Cortex of kidney (tissue), 1 donor: ENCODE data around the gene PAFAH2.

Source experiments
- DNase-seq: peaks from one replicate; lab custom pipeline; 2025; lab: John Stamatoyannopoulos, UW

PAFAH2 gene

GRCh38 chr1:26031196-26031595, 33.3 kb upstream of the PAFAH2 start:
- DNase-seq = no peak

- no peak for DNase-seq
Measured at GRCh38 chr1:26029864-26030481, 32.1 kb upstream of the PAFAH2 start.

- DNase-seq = no peak
Measured at GRCh38 chr1:26029054-26029863, 31.4 kb upstream of the PAFAH2 start.

GRCh38 chr1:26028490-26028980, 30.7 kb upstream of the PAFAH2 start:
- no peak for DNase-seq

GRCh38 chr1:26027716-26028489, 30.0 kb upstream of the PAFAH2 start:
- DNase-seq = no peak

GRCh38 chr1:26025517-26025916, 27.7 kb upstream of the PAFAH2 start:
- DNase-seq = no peak

GRCh38 chr1:26025060-26025459, 27.2 kb upstream of the PAFAH2 start:
- DNase-seq = no peak

GRCh38 chr1:26023826-26024225, 26.0 kb upstream of the PAFAH2 start:
- DNase-seq = no peak

GRCh38 chr1:26023009-26023408, 25.1 kb upstream of the PAFAH2 start:
- DNase-seq = no peak

GRCh38 chr1:26022404-26022779, 24.5 kb upstream of the PAFAH2 start:
- no peak for DNase-seq

GRCh38 chr1:26021647-26022403, 24.0 kb upstream of the PAFAH2 start, which contains the start of gene EXTL1:
TSS of gene EXTL1 (plus strand) at chr1:26021775. CDS start at chr1:26022647, 872 bp downstream.
- DNase-seq = no peak

GRCh38 chr1:26020941-26021646, 23.2 kb upstream of the PAFAH2 start:
- no peak for DNase-seq

GRCh38 chr1:26020330-26020768, 22.5 kb upstream of the PAFAH2 start:
- no peak for DNase-seq

GRCh38 chr1:26019641-26020315, 21.9 kb upstream of the PAFAH2 start:
- no peak for DNase-seq

GRCh38 chr1:26017606-26018005, 19.7 kb upstream of the PAFAH2 start:
- DNase-seq = no peak

GRCh38 chr1:26016953-26017545, 19.2 kb upstream of the PAFAH2 start:
- DNase-seq = no peak

GRCh38 chr1:26016258-26016952, 18.5 kb upstream of the PAFAH2 start:
- DNase-seq = no peak

- DNase-seq = no peak
Measured at GRCh38 chr1:26015358-26015757, 17.5 kb upstream of the PAFAH2 start.

- DNase-seq = no peak
Measured at GRCh38 chr1:26014179-26014578, 16.3 kb upstream of the PAFAH2 start.

GRCh38 chr1:26012864-26013263, 15.0 kb upstream of the PAFAH2 start:
- no peak for DNase-seq
